HCT116 (cell line): Measurements from ENCODE around the gene RPL13. TPM values are rescaled to one million over a fixed set of nuclear protein-coding genes. Genes with fewer than 3 reads are reported as not detected.

Experiments used
- ATAC-seq: fragments of 200-7000 bp; cut with Tn5 transposase; 2 replicates; pipeline ENCODE4 v1.9.1; 2020; ENCODE audit warnings: mild to moderate bottlenecking, moderate library complexity
- BruUV-seq: library from RNA; stranded (reverse); fragments of 400-500 nt; replicated peaks from 2 replicates; lab custom pipeline; 2021; lab: Mats Ljungman, UMichigan
- CTCF ChIA-PET: fragments of 300-600 bp; sonication (Branson Sonifier 250); formaldehyde crosslinking; loops from one replicate; lab custom pipeline; 2021; ENCODE audit warnings: antibody characterized with exemption; lab: Charles Lee
- POLR2A ChIA-PET: fragments of 300-600, 350-600 bp; sonication (Branson Sonifier 250); formaldehyde crosslinking; loops from one replicate; lab custom pipeline; 2021; ENCODE audit warnings: antibody characterized with exemption; lab: Charles Lee
- RAD21 ChIA-PET, 2 experiments: fragments of 300-600 bp; sonication (Branson Sonifier 250); formaldehyde crosslinking; loops; one replicate each; lab custom pipeline; 2023; ENCODE audit warnings: low total read pairs in 2 of 2; ENCODE audit not compliant: uncharacterized antibody in 2 of 2, unreplicated experiment in 2 of 2, low non-redundant PET in 1 of 2; lab: Charles Lee
- DNase-seq: peaks from one replicate; pipeline ENCODE4 v3.0.0-alpha.2; 2010; ENCODE audit warnings: low read depth, low spot score
- H2AFZ ChIP-seq: fragments of 200-600 bp; shearing (Covaris generic), sonication (generic); 2 replicates; pipeline ENCODE4 v1.6.1; 2017; ENCODE audit warnings: low read depth, mixed run types, mixed read lengths, antibody characterized with exemption, low read length; ENCODE audit not compliant: poor library complexity, severe bottlenecking
- H3K27ac ChIP-seq: 2 replicates; pipeline ENCODE4 v1.5.1; 2012; ENCODE audit warnings: low read depth, low read length
- H3K27me3 ChIP-seq: fragments of 200-600 bp; sonication (generic); 2 replicates; pipeline ENCODE4 v1.6.1; 2016; ENCODE audit warnings: mixed run types, low read length, mixed read lengths; ENCODE audit not compliant: insufficient read depth
- H3K36me3 ChIP-seq, 2 experiments: fragments of 200-500 bp in 1 of 2; fragments of 200-600 bp in 1 of 2; sonication (Bioruptor generic) in 1 of 2; sonication (generic) in 1 of 2; 2 replicates each; pipeline versions ENCODE4 v1.5.1 to v1.6.1; 2014 to 2016; ENCODE audit warnings: low read length in 2 of 2, inconsistent platforms in 1 of 2, mixed read lengths in 1 of 2, mixed run types in 1 of 2; ENCODE audit not compliant: insufficient read depth in 2 of 2, control insufficient read depth in 1 of 2
- H3K4me1 ChIP-seq, 2 experiments: fragments of 200-600 bp in 1 of 2; sonication (generic) in 1 of 2; 2 replicates each; pipeline versions ENCODE4 v1.5.1 to v1.6.1; 2012 to 2017; ENCODE audit warnings: low read length in 2 of 2, inconsistent platforms in 1 of 2, mild to moderate bottlenecking in 1 of 2, mixed read lengths in 1 of 2, mixed run types in 1 of 2, moderate library complexity in 1 of 2; ENCODE audit not compliant: insufficient read depth in 2 of 2, control insufficient read depth in 1 of 2
- H3K4me2 ChIP-seq: fragments of 200-600 bp; sonication (generic); 2 replicates; pipeline ENCODE4 v1.6.1; 2017; ENCODE audit warnings: mixed run types, low read length, mixed read lengths
- H3K4me3 ChIP-seq, 2 experiments: fragments of 200-600 bp in 1 of 2; sonication (generic) in 1 of 2; replicated peaks in 1 of 2; 2 replicates each; pipeline ENCODE4 v1.5.1; 2011 to 2016; ENCODE audit warnings: low read length in 2 of 2, control low read depth in 1 of 2, low read depth in 1 of 2, mild to moderate bottlenecking in 1 of 2, mixed read lengths in 1 of 2, mixed run types in 1 of 2
- H3K79me2 ChIP-seq: fragments of 200-600 bp; sonication (generic); 2 replicates; pipeline ENCODE4 v1.6.1; 2017; ENCODE audit warnings: mild to moderate bottlenecking, mixed run types, low read length, moderate library complexity, mixed read lengths; ENCODE audit not compliant: insufficient read depth
- H3K9ac ChIP-seq: fragments of 200-600 bp; sonication (generic); 2 replicates; pipeline ENCODE4 v1.6.1; 2016; ENCODE audit warnings: low read length, mixed read lengths
- H3K9me2 ChIP-seq: fragments of 200-600 bp; sonication (generic), shearing (Covaris generic); 2 replicates; pipeline ENCODE4 v1.6.1; 2017; ENCODE audit warnings: mixed run types, mild to moderate bottlenecking, moderate library complexity; ENCODE audit not compliant: insufficient read depth
- H3K9me3 ChIP-seq, 2 experiments: fragments of 200-500 bp in 1 of 2; fragments of 200-600 bp in 1 of 2; sonication (Bioruptor generic) in 1 of 2; sonication (generic) in 1 of 2; 2 replicates each; pipeline ENCODE4 v1.6.1; 2014 to 2017; ENCODE audit warnings: low read length in 2 of 2, mixed read lengths in 2 of 2, inconsistent platforms in 1 of 2, low read depth in 1 of 2, mild to moderate bottlenecking in 1 of 2, mixed run types in 1 of 2, moderate library complexity in 1 of 2; ENCODE audit not compliant: control insufficient read depth in 1 of 2, insufficient read depth in 1 of 2
- H4K20me1 ChIP-seq: fragments of 200-600 bp; sonication (generic), shearing (Covaris generic); 2 replicates; pipeline ENCODE4 v1.6.1; 2017; ENCODE audit warnings: mixed run types, mild to moderate bottlenecking, moderate library complexity; ENCODE audit not compliant: insufficient read depth
- CBX3 ChIP-seq: IDR thresholded peaks from 2 replicates; pipeline ENCODE4 v1.6.1; 2012; ENCODE audit warnings: low read depth
- CEBPB ChIP-seq: IDR thresholded peaks from 2 replicates; pipeline ENCODE4 v1.6.1; 2012; ENCODE audit warnings: low read depth
- EGR1 ChIP-seq: IDR thresholded peaks from 2 replicates; pipeline ENCODE4 v1.6.1; 2012; ENCODE audit warnings: low read depth
- ELF1 ChIP-seq: IDR thresholded peaks from 2 replicates; pipeline ENCODE4 v1.6.1; 2012; ENCODE audit warnings: low read depth, borderline replicate concordance
- JUND ChIP-seq: IDR thresholded peaks from 2 replicates; pipeline ENCODE4 v1.6.1; 2012
- POLR2A ChIP-seq: IDR thresholded peaks from 2 replicates; pipeline ENCODE4 v1.7.0; 2011; ENCODE audit warnings: borderline replicate concordance; ENCODE audit not compliant: insufficient read depth, insufficient read length; ENCODE audit errors: extremely low read depth
- POLR2AphosphoS5 ChIP-seq: IDR thresholded peaks from 2 replicates; pipeline ENCODE4 v1.6.1; 2011; ENCODE audit warnings: mild to moderate bottlenecking, low read depth, low read length, moderate library complexity
- SIN3A ChIP-seq: IDR thresholded peaks from 2 replicates; pipeline ENCODE4 v1.6.1; 2012; ENCODE audit warnings: low read depth
- SP1 ChIP-seq: IDR thresholded peaks from 2 replicates; pipeline ENCODE4 v1.6.1; 2012; ENCODE audit warnings: low read depth
- SRF ChIP-seq: IDR thresholded peaks from 2 replicates; pipeline ENCODE4 v1.6.1; 2012; ENCODE audit warnings: low read depth
- TCF7L2 ChIP-seq: IDR thresholded peaks from 2 replicates; pipeline ENCODE4 v1.7.0; 2011; ENCODE audit warnings: borderline replicate concordance, inconsistent platforms; ENCODE audit not compliant: insufficient read depth, insufficient read length; ENCODE audit errors: extremely low read depth
- ZNF274 ChIP-seq: fragments of 200-500 bp; sonication (Bioruptor generic); IDR thresholded peaks from 2 replicates; pipeline ENCODE4 v1.6.1; 2014; ENCODE audit warnings: mild to moderate bottlenecking, low read depth, low read length, inconsistent platforms
- intact Hi-C: fragments of 100-400 bp; cut with micrococcal nuclease; formaldehyde crosslinking; loops from 2 replicates; pipeline ENCODE4 v1.10.0; 2022
- total RNA-seq: library from RNA; stranded (reverse); gene quantifications from one replicate; pipeline ENCODE4 v1.2.1, GENCODE V29; 2021; ENCODE audit not compliant: unreplicated experiment
- TF ChIP-seq, protein P1 (sequence below): IDR thresholded peaks from 2 replicates; pipeline ENCODE4 v1.6.1; 2012; ENCODE audit warnings: low read depth
- TF ChIP-seq, protein P2 (sequence below): IDR thresholded peaks from 2 replicates; pipeline ENCODE4 v1.6.1; 2012
- TF ChIP-seq, protein P3 (sequence below), 3 experiments: fragments of 200-600 bp in 1 of 3; sonication (generic) in 1 of 3; IDR thresholded peaks in 2 of 3; conservative IDR thresholded peaks in 1 of 3; 2 replicates each; pipeline ENCODE4 v1.5.1; 2012 to 2017; ENCODE audit warnings: low read depth in 2 of 3, low read length in 2 of 3, antibody characterized with exemption in 1 of 3, borderline replicate concordance in 1 of 3, control low read depth in 1 of 3, mild to moderate bottlenecking in 1 of 3, mixed read lengths in 1 of 3, mixed run types in 1 of 3, moderate library complexity in 1 of 3; ENCODE audit not compliant: insufficient read depth in 1 of 3

RPL13 gene
- total RNA-seq, 1 experiment from 2014 or later: 4,404 TPM

DNA sequence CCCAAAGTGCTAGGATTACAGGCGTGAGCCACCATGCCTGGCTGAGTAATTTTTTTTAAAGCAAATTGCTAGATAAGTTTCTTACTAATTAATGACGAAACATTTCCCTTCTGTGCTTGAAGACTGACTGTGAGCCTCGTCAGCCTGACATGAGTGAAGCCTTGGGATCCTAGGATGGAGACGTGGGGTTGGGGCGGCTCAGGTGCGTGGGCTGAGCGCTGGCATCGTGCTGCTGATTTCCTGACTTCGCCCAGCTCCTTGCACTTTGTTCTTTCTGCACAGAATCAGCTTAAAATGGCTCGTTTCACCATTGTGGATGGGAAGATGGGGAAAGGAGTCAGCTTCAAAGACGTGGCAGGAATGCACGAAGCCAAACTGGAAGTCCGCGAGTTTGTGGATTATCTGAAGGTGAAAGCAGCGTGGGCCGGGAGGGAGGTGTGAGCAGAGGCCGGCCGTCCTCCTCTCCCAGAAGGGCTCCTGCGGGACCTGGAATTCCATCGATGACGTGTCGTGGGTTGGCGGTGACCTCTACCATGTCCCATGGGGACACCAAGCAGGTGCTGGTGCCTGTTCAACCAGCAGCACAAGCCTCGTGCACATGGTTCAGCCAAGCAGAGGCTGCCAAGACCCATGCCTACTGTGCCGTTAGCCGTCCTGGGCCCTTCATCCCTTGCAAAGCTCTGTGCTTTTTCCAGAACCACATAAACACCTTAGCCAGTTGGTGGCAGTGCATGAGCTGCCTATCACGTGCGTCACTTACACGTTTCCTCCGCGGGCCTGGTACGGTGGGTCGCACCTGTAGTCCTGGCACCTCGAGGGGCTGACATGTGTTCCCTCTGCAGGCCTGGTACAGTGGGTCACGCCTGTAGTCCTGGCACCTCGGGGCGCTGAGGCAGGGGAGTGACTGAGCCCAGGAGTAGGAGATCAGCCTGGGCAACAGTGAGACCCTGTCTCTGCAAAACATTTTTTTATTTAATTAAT lies 29.8 kb upstream of the RPL13 start (continued):
- no peak for TF ChIP-seq CEBPB

DNA sequence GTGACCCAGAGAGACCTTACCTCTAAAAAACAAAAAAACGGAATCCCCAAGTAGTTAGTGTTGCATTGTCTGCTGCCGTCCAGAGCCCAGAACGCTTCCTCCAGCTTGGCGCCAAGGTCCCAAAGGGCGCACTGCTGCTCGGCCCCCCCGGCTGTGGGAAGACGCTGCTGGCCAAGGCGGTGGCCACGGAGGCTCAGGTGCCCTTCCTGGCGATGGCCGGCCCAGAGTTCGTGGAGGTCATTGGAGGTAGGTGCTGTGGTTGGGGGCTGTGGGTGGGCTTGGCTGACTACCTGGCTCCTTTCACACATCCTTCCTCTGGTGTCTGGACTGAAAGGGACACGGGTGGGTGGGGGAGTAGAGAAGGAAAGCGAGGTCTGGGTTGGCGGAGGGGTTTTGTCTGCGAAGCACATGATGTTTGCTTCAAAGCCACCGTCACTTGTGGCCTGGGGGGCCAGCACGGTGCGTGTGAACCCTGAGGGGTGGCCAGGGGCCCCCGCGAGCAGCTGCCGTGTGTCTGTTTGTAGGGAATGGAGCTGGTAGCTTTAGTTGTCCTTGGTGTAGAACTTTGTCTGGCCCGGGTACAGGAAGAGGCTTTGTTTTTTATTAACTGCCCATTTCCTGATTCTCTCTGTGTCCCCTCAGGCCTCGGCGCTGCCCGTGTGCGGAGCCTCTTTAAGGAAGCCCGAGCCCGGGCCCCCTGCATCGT lies 28.5 kb upstream of the RPL13 start:
- Histone ChIP-seq H3K4me2 (no peak overlapping the region), H3K9ac (no peak overlapping the region), H3K9me3 (no peaks in the 10 kb centered on the region), H3K4me1 (no peaks in the 10 kb centered on the region), H3K27ac (no peak overlapping the region), H3K79me2 (peaks cover 15% of the 10 kb centered on the region; the same call in 1 of the 2 replicates), H4K20me1 (0 out of 2 replicates have a peak, but pooled peaks cover 5% of the 10 kb centered on the region), H3K27me3 (no peaks in the 10 kb centered on the region), H3K9me2 (no peaks in the 10 kb centered on the region), H2AFZ (no peak overlapping the region), H3K36me3 (peaks cover 56 to 60% of the 10 kb centered on the region in 2 experiments), H3K4me3 (no peak overlapping the region)
- TF ChIP-seq ELF1 (no peak), POLR2AphosphoS5 (no peak), TCF7L2 (no peak), JUND (no peak), ZNF274 (no peak), EGR1 (no peak), SIN3A (no peak), POLR2A (no peak), SP1 (no peak), CBX3 (no peak), SRF (no peak)
- TF ChIP-seq, protein P1, sequence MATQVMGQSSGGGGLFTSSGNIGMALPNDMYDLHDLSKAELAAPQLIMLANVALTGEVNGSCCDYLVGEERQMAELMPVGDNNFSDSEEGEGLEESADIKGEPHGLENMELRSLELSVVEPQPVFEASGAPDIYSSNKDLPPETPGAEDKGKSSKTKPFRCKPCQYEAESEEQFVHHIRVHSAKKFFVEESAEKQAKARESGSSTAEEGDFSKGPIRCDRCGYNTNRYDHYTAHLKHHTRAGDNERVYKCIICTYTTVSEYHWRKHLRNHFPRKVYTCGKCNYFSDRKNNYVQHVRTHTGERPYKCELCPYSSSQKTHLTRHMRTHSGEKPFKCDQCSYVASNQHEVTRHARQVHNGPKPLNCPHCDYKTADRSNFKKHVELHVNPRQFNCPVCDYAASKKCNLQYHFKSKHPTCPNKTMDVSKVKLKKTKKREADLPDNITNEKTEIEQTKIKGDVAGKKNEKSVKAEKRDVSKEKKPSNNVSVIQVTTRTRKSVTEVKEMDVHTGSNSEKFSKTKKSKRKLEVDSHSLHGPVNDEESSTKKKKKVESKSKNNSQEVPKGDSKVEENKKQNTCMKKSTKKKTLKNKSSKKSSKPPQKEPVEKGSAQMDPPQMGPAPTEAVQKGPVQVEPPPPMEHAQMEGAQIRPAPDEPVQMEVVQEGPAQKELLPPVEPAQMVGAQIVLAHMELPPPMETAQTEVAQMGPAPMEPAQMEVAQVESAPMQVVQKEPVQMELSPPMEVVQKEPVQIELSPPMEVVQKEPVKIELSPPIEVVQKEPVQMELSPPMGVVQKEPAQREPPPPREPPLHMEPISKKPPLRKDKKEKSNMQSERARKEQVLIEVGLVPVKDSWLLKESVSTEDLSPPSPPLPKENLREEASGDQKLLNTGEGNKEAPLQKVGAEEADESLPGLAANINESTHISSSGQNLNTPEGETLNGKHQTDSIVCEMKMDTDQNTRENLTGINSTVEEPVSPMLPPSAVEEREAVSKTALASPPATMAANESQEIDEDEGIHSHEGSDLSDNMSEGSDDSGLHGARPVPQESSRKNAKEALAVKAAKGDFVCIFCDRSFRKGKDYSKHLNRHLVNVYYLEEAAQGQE: no peak
- TF ChIP-seq, protein P2, sequence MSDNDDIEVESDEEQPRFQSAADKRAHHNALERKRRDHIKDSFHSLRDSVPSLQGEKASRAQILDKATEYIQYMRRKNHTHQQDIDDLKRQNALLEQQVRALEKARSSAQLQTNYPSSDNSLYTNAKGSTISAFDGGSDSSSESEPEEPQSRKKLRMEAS: no peak
- TF ChIP-seq, protein P3, sequence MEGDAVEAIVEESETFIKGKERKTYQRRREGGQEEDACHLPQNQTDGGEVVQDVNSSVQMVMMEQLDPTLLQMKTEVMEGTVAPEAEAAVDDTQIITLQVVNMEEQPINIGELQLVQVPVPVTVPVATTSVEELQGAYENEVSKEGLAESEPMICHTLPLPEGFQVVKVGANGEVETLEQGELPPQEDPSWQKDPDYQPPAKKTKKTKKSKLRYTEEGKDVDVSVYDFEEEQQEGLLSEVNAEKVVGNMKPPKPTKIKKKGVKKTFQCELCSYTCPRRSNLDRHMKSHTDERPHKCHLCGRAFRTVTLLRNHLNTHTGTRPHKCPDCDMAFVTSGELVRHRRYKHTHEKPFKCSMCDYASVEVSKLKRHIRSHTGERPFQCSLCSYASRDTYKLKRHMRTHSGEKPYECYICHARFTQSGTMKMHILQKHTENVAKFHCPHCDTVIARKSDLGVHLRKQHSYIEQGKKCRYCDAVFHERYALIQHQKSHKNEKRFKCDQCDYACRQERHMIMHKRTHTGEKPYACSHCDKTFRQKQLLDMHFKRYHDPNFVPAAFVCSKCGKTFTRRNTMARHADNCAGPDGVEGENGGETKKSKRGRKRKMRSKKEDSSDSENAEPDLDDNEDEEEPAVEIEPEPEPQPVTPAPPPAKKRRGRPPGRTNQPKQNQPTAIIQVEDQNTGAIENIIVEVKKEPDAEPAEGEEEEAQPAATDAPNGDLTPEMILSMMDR (IDR thresholded peaks at IDR 0.05 in 2 of 3, conservative IDR thresholded peaks at IDR 0.05 in 1 of 3; ENCODE audit: borderline replicate concordance in 1 of 3, insufficient read depth in 1 of 3, low read depth in 2 of 3, low read length in 2 of 3): no peak
- BruUV-seq: no TSS peak
- ChIA-PET POLR2A (no interaction called here), RAD21 (no interaction called here), CTCF (no interaction called here)
- no peak for ATAC-seq
- intact Hi-C loops: no loop called here
- no peak for DNase-seq
